ENCODE data around the gene TACR2.

The TACR2 gene

DNA sequence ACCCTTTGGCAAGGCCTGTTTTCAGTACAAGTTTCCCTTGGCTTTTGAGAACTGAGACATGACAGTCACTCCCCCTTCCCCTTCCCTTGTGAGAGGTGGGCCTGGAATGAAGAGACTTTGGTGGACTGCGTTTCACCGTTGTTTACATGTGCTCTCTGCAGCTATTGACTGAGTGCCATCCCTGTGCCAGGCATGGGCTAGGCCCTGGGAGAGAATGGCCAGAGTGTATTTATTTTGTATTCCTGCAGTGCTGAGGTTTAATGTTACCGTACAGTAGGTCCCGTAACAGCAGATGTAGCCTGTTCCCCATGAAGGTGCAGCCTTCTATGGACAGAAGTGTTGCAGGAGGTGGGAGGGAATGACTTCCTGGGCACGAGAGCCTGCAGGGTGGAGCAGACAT, 50.0 kb downstream of the TACR2 start:
- no peak for DNase-seq

DNA sequence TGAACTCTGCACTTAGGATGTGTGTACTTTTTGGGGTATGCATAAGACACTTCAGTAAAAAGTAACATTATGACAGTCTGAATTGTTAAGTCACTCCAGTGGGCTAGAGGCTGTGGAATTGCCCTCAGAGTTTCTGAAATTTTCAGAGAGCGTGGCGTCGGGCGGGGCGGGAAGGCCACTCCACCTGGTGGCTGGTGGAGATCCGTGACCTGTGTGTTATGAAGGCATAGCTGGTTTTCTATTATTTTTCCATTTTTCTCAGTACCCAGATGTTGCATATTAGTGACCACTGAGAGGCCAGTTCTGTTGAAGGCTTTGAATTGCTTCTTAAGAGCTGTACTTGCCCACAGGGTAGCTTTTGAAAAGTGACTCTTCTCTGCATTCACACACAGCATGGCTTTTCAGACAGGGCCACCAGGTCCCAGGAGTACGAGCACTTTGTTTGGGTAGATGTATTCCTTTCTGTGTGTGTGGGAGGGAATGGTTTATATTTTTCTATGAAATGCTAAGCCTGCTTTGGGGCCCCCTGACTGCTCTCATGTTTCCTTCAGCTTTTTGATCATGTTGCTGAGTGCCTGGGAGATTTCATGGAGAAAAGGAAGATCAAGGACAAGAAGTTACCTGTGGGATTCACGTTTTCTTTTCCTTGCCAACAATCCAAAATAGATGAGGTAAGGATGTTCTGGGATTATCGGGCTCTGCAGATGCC, 52.3 kb downstream of the TACR2 start:
- DNase-seq = no peak

DNA sequence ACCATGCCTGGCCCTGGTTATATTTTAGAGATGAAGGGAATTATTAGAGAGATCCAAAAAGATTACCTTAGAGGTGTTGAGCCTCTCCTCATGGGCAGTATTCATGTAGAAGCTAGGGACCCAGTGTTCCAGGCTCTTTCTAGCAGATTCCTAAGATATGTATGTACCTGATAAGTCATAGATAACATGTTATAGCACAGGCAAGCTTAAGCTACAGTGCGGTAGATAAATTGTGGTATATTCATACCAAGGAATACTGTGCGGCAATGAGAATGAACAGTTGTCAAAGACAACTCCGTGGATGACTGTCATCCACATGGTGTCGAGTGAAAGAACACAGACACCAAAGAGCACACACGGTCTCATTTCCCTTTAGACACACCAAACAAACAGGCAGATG, 53.1 kb downstream of the TACR2 start:
- DNase-seq = no peak

DNA sequence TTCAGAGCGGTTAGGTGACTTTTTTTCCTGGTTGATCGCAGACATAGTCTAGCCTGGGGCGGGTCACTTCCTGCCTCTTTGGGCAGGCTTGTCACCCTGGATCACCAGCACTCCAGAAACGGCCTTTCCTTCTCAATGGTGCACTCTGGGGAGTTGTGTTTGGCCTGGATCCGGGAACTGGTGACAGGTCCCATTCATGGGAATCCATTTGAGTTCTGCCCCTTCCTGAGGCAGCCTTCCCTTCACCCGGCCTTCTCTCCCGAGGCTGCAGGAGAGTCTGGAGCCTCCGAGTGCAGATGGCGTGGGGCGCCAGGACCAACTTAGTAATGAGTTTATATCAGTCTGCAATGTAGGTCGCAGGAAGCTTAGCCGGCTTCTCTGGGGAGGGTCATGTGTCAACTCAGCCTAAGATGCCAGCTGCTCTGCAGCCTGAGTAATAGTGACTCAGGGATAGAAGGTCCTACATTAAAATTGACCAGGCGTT, 54.2 kb downstream of the TACR2 start:
- no peak for DNase-seq

DNA sequence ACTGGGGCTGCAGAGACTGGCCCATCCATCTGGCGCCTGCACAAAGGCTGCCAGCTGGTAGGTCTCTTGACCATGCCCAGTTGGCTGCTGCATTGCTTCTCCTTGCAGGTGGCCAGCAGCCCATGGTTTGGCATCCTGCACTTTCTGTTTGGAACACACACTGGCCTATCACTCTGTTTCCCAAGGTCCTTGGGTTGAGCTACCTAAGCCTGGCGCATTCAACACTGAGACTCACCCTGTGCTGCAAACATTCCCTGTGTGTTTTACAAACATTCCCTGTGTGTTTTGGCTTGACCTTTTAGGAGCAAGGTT, 55.5 kb downstream of the TACR2 start:
- DNase-seq = no peak

DNA sequence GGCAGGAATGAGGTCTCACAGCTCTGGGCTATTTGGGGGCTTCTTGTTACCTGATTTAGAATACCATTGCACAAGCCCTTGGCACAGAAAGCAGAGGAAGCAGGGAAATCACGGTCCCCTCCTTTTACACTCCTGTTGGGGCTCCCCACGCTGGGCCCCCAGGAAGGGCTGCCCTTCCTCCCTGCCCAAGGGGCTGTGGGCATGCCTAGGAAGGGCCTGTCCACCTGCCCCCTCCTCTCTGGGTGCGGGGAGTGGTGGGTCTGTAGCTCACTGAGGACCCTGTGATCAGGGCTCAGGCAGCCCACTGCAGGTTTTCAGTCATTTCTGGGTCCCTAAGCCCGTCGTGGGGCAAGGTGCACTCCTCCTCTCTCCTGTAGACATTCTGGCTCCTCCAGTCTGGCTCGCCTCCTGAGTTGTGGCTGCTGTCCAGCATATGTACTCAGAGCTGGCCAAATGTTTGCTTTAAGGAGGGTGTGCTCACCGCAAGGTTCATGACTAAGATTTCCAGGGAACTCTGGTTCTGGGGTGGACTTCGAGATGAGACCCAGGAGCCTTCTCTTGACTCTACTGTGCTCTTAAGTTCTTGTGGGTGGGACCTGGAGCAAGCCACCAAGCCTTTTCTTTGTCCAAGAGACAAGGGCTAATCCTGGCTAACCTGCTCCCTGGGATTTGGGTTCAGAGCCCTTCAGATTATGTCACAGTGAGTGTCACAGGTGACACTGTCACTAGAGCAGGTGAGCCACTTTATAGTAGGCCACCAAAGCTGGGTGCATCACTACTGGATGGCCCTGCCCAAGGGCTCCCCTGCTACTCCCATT, 56.0 kb downstream of the TACR2 start:
- no peak for DNase-seq

DNA sequence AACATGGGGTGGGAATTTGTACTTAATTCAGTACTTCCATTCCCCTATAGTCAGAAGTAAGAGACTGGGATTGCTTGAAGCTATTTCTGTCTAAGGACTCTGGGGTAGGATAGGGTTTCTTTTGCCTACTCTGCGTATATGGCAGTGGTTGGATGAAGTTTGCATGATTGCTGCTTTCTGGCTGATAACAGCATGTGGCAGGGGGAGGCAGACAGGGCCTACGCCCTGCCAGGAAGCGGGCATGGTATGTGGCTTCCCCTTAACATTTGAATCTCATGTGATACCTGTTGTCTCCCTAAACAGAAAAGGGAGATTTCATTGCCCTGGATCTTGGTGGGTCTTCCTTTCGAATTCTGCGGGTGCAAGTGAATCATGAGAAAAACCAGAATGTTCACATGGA, 57.1 kb downstream of the TACR2 start:
- no peak for DNase-seq

DNA sequence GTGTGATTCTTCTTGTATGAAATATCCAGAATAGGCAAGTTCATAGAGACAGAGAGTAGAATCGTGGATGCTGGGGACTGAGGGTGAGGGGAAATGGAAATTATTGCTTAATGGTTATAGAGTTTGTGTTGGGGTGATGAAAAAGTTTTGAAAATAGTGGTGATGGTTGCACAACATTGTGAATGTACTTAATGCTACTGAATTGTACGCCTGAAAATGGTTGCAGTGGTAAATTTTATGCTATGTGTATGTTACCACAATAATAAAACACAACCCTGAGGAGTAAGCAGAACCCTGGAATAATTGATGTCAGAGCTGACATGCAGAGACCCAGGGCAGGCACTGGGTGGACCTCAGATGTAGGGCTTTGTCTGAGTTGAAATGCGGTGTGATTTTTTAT, 57.6 kb downstream of the TACR2 start:
- no peak for DNase-seq

DNA sequence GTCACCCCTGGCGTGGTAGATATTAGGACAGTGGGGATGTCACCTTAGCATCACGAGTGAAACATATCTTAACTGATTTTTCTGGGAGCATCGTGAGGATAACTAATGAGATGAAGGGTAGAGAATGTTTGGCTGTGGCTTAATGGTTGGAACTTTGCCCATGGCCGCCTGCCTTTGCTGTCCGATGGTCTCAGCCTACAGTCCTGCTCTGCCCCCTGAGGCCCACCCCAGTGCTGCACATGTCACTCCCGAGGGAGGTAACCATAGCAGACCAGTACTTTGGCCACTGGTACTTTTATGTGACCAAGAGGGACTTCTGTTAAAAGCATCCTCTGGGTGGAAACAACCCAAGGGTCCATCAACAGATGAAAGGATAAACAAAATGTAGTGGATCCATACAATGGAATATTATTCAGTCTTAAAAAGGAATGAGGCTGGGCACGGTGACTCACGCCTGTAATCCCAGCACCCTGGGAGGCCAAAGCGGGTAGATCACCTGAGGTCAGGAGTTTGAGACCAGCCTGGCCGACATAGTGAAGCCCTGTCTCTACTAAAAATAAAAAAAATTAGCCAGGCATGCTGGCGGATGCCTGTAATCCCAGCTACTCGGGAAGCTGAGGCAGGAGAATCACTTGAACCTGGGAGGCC, 58.4 kb downstream of the TACR2 start:
- no peak for DNase-seq

DNA sequence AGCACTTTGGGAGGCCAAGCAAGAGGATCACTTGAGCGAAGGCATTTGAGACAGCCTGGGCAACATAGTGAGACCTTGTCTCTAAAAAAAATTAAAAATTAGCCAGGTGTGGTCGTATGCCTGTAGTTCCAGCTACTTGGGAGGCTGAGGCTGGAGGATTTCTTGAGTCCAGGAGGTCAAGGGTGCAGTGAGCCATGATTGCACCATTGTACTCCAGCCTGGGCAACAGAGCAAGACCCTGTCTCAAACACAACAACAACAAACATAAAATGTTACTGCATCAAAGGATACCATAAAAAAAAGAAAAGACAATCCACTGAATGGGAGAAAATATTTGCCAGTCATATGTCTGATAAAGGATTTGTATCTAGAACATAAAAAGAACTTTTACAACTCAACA, 60.5 kb downstream of the TACR2 start:
- no peak for DNase-seq

DNA sequence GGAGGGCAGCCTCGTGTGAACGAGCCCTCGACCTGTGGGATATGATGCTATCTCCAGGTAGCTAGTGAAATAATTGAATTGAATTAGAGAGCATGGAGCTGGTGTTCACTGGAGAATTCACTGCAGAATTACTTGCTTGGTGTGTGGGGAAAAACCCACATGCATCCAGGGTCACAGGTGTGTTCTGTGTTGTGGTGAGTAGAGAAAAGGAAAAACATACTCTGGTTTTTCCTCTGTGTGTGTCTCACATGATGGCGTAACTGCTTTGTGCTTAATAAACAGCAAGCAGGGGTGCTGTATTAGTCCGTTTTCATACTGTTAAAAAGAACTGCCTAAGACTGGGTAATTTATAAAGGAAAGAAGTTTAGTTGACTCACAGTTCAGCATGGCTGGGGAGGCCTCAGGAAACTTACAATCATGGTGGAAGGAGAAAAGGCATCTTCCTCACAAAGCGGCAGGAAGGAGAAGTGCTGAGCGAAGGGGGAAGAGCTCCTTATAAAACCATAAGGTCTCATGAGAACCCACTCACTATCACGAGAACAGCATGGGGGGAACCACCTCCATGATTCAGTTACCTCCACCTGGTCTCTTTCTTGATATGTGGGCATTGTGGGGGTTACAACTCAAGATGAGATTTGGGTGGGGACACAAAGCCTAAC, 62.6 kb downstream of the TACR2 start:
- DNase-seq = no peak

Measured in stimulated activated CD4-positive, alpha-beta T cell treated with anti-CD3 and anti-CD28 coated beads, Interleukin-4, amount 100 ng/mL, for 1 hour (primary cell).